Keratinocyte (primary cell): ENCODE measurements around the gene BOC.

Source experiments
- CTCF ChIP-seq, 3 experiments: IDR thresholded peaks in 1 of 3; conservative IDR thresholded peaks in 1 of 3; optimal IDR thresholded peaks in 1 of 3; 2 replicates in 2 of 3; 3 replicates in 1 of 3; pipeline versions ENCODE3 to v1.5.1; 2011; ENCODE audit warnings: low read length in 3 of 3, mild to moderate bottlenecking in 3 of 3, moderate library complexity in 2 of 3, control low read depth in 1 of 3, inconsistent platforms in 1 of 3; ENCODE audit not compliant: insufficient read depth in 2 of 3; ENCODE audit errors: extremely low read depth in 1 of 3
- EZH2 ChIP-seq: IDR thresholded peaks from one replicate; pipeline ENCODE4 v1.6.1; 2012; ENCODE audit warnings: inconsistent platforms, mild to moderate bottlenecking, low read length, moderate library complexity

GRCh38 chr3:113232342-113232741 is 21.0 kb downstream of the BOC start:
- TF ChIP-seq EZH2, result no peak
- no peak for TF ChIP-seq CTCF (optimal IDR thresholded peaks at IDR 0.05 in 1 of 3, IDR thresholded peaks at IDR 0.05 in 1 of 3, conservative IDR thresholded peaks at IDR 0.05 in 1 of 3; ENCODE audit: extremely low read depth in 1 of 3, insufficient read depth in 2 of 3, low read length in 3 of 3)
